Activated T-helper 17 cell treated with anti-CD3 and anti-CD28 coated beads, Interleukin-2, amount 50 U/mL, for 72 hours (primary cell): Measurements from ENCODE around the gene RDH16. TPM values are rescaled to one million over a fixed set of nuclear protein-coding genes. Genes with fewer than 3 reads are reported as not detected.
"Not testable (repeated sequence)": the region's sequence is repeated elsewhere in the genome, so short reads cannot be mapped to it uniquely, and the experiment has no call there.

ENCODE experiments used
- ATAC-seq: fragments of 150-1000 bp; cut with Tn5 transposase; replicated peaks from 2 replicates; pipeline ENCODE4 v1.10.0; 2021; ENCODE audit warnings: mild to moderate bottlenecking, moderate library complexity
- H3K27ac Mint-ChIP-seq: one replicate; pipeline ENCODE4 v1.8.0; 2022; ENCODE audit warnings: mixed read lengths
- H3K27me3 Mint-ChIP-seq: one replicate; pipeline ENCODE4 v1.8.0; 2022; ENCODE audit warnings: mixed read lengths
- H3K36me3 Mint-ChIP-seq: one replicate; pipeline ENCODE4 v1.8.0; 2022; ENCODE audit warnings: low read depth, mild to moderate bottlenecking, mixed read lengths
- H3K4me1 Mint-ChIP-seq: one replicate; pipeline ENCODE4 v1.8.0; 2022; ENCODE audit warnings: mixed read lengths
- H3K4me3 Mint-ChIP-seq: one replicate; pipeline ENCODE4 v1.8.0; 2022; ENCODE audit warnings: mild to moderate bottlenecking, mixed read lengths
- H3K9me3 Mint-ChIP-seq: one replicate; pipeline ENCODE4 v1.8.0; 2022; ENCODE audit warnings: mixed read lengths
- total RNA-seq, 2 donors: library from RNA; stranded (reverse); gene quantifications; one replicate each; pipeline ENCODE4 v1.2.3, GENCODE V29; 2022

Gene RDH16
- total RNA-seq, 2 donors from 2014 or later: 0.11 to 0.69 TPM

DNA sequence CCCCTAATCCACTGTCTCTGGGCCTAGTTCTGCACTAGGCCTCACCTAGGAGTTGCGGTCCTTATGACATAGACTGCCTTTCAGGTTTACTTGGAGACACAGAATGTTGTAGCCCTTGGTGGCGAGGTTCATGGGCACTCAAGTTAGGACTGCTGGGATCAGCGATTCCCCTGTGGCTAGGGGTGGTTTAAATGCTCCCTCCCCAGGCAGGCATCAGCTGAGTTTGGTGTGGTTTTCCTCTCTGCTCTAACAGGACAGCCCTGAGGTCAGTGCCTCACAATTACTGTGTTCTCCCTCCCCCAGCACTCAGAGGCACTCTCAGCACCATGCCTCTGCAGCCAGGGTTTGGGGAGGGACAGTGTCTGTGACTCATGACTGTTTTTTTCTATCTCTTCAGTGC lies 22.2 kb upstream of the RDH16 start:
- Mint-ChIP-seq H3K4me3 (no peak overlapping the region), H3K27me3 (no peaks in the 10 kb centered on the region), H3K36me3 (no peaks in the 10 kb centered on the region), H3K4me1 (no peaks in the 10 kb centered on the region), H3K9me3 (no peaks in the 10 kb centered on the region), H3K27ac (no peak overlapping the region)
- no peak for ATAC-seq

DNA sequence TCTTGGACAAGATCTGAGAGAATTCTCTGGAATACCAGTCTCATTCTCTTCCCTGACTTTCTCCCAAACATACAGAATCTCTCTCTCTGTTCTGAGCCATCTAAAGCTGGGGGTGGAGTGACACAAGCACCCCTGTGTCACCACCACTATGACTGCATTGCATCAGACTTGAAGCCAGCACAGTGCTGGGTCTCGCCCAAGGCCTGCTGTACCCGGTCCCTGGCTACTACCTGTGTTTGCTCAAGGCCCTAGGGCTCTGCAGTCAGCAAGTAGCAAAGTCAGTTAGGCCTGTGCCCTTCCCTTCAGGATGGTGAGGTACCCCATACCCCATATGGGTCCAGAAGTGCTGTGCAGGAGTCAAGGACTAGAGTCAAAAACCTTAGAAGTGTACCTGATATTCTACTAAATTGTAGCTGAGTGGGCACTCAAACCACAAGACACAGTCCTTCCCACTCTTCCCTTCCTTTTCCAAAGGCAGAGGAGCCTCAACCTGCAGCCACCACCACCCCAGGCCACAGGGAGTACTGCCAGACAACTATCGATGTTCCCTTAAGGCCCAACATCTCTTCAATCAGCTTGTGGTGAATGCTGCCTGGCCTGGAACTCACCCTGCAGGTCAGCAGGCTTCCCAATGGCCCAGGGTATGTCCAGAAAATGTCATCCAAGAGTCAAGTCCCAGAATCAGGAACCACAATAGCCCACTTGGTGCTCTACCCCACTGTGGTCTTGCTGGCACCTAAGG lies 21.2 kb upstream of the RDH16 start:
- Mint-ChIP-seq H3K27me3 (no peaks in the 10 kb centered on the region), H3K36me3 (no peaks in the 10 kb centered on the region), H3K4me3 (no peak overlapping the region), H3K4me1 (no peaks in the 10 kb centered on the region), H3K9me3 (no peaks in the 10 kb centered on the region), H3K27ac (no peak overlapping the region)
- no peak for ATAC-seq

GRCh38 chr12:56977361-56977760 lies 20.0 kb upstream of the RDH16 start:
- not testable (repeated sequence) for H3K9me3 Mint-ChIP-seq, H3K27ac Mint-ChIP-seq, H3K36me3 Mint-ChIP-seq, ATAC-seq, H3K4me1 Mint-ChIP-seq, H3K27me3 Mint-ChIP-seq, H3K4me3 Mint-ChIP-seq

GRCh38 chr12:56974224-56974623 lies 16.8 kb upstream of the RDH16 start:
- H3K27me3 Mint-ChIP-seq, ATAC-seq, H3K27ac Mint-ChIP-seq, H3K9me3 Mint-ChIP-seq, H3K4me1 Mint-ChIP-seq, H3K36me3 Mint-ChIP-seq, H3K4me3 Mint-ChIP-seq: not testable (repeated sequence)

DNA sequence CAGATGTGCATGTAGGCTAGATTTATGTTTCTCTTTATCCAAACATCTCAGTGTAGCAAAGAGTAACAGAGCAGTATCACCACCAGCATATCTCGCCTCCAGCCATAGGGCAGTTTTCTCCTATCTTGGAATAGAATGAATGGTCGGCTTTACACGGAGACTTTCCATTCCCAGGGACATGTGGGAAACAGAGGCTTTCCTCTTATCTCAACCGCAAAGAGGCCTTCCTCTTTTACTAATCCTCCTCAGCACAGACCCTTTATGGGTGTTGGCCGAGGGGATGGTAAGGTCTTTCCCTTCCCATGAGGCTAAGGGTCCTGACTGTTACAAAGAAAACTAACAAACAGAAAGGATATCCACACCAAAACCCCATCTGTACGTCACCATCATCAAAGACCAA lies 11.5 kb upstream of the RDH16 start:
- not testable (repeated sequence) for H3K4me3 Mint-ChIP-seq, H3K36me3 Mint-ChIP-seq, ATAC-seq, H3K27me3 Mint-ChIP-seq, H3K4me1 Mint-ChIP-seq, H3K27ac Mint-ChIP-seq, H3K9me3 Mint-ChIP-seq

GRCh38 chr12:56965997-56966642 lies 8.7 kb upstream of the RDH16 start:
- not testable (repeated sequence) for ATAC-seq, H3K27me3 Mint-ChIP-seq, H3K4me3 Mint-ChIP-seq, H3K36me3 Mint-ChIP-seq, H3K4me1 Mint-ChIP-seq, H3K27ac Mint-ChIP-seq, H3K9me3 Mint-ChIP-seq

DNA sequence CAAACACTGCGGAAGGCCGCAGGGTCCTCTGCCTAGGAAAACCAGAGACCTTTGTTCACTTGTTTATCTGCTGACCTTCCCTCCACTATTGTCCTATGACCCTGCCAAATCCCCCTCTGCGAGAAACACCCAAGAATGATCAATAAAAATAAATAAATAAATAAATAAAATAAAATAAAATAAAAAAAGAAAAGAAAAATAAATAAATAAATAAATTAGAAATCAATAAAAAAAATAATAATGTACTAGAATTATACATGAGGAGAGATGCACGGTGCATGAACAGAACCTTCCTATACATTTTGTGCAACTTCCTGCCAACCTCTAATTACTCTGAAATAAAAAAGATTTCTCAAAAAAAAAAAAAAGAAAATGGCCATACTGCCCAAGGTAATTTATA lies 7.7 kb upstream of the RDH16 start:
- not testable (repeated sequence) for H3K9me3 Mint-ChIP-seq, H3K36me3 Mint-ChIP-seq, ATAC-seq, H3K27ac Mint-ChIP-seq, H3K27me3 Mint-ChIP-seq, H3K4me1 Mint-ChIP-seq, H3K4me3 Mint-ChIP-seq

DNA sequence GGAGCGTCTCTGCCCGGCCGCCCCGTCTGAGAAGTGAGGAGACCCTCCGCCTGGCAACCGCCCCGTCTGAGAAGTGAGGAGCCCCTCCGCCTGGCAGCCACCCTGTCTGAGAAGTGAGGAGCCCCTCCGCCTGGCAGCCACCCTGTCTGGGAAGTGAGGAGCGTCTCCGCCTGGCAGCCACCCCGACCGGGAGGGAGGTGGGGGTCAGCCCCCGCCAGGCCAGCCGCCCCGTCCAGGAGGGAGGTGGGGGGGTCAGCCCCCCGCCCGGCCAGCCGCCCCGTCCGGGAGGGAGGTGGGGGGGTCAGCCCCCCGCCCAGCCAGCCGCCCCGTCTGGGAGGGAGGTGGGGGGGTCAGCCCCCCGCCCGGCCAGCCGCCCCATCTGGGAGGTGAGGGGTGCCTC lies 6.1 kb upstream of the RDH16 start:
- H3K27me3 Mint-ChIP-seq, H3K27ac Mint-ChIP-seq, H3K4me3 Mint-ChIP-seq, H3K9me3 Mint-ChIP-seq, ATAC-seq, H3K4me1 Mint-ChIP-seq, H3K36me3 Mint-ChIP-seq: not testable (repeated sequence)

GRCh38 chr12:56962247-56962646 lies 4.8 kb upstream of the RDH16 start:
- H3K4me3 Mint-ChIP-seq, ATAC-seq, H3K4me1 Mint-ChIP-seq, H3K36me3 Mint-ChIP-seq, H3K27ac Mint-ChIP-seq, H3K9me3 Mint-ChIP-seq: not testable (repeated sequence)
- peaks cover 10% of the 10 kb centered on the region for H3K27me3 Mint-ChIP-seq

GRCh38 chr12:56958422-56958821 lies 1.0 kb upstream of the RDH16 start:
- Mint-ChIP-seq H3K27me3 (peaks cover 10% of the 10 kb centered on the region), H3K4me3 (no peak overlapping the region), H3K27ac (no peak overlapping the region), H3K9me3 (peaks cover 4% of the 10 kb centered on the region), H3K36me3 (no peaks in the 10 kb centered on the region), H3K4me1 (no peaks in the 10 kb centered on the region)
- no peak for ATAC-seq

- H3K27ac Mint-ChIP-seq: no peak overlapping the region
- H3K9me3 Mint-ChIP-seq: peaks cover 4% of the 10 kb centered on the region
- H3K4me3 Mint-ChIP-seq: no peak overlapping the region
- no peaks in the 10 kb centered on the region for H3K36me3 Mint-ChIP-seq
- peaks cover 5% of the 10 kb centered on the region for H3K27me3 Mint-ChIP-seq
- H3K4me1 Mint-ChIP-seq: no peaks in the 10 kb centered on the region
- ATAC-seq: no peak
These were observed 1.7 kb downstream of the RDH16 start for GRCh38 chr12:56955631-56956256.

DNA sequence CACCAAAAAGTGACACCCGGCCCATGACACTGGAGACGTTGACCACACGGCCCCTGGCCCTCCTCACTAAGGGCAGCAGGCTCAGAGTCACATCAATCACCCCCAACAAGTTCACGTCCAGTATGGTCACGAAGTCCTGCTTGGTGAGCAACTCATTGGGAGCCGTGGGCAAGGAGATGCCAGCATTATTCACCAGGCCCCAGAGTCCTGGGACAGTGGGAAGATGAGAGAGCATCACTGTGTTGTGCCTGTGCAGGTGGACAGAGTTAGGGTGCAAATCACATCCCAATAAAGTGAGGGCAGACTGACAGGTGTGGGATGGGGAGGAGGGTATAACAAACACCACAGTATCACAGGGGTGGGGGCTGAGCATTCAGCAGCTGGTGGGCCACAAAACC lies 2.5 kb downstream of the RDH16 start:
- Mint-ChIP-seq H3K27me3 (peaks cover 5% of the 10 kb centered on the region), H3K4me3 (no peak overlapping the region), H3K9me3 (peaks cover 4% of the 10 kb centered on the region), H3K4me1 (no peaks in the 10 kb centered on the region), H3K27ac (no peak overlapping the region), H3K36me3 (no peaks in the 10 kb centered on the region)
- no peak for ATAC-seq

GRCh38 chr12:56954057-56954957 lies 3.1 kb downstream of the RDH16 start:
- H3K4me3 Mint-ChIP-seq: no peak overlapping the region
- no peak overlapping the region for H3K27ac Mint-ChIP-seq
- H3K9me3 Mint-ChIP-seq: peaks cover 4% of the 10 kb centered on the region
- H3K4me1 Mint-ChIP-seq: no peaks in the 10 kb centered on the region
- H3K27me3 Mint-ChIP-seq: peaks cover 5% of the 10 kb centered on the region
- no peak for ATAC-seq
- H3K36me3 Mint-ChIP-seq: no peaks in the 10 kb centered on the region

- Mint-ChIP-seq H3K27ac (no peak overlapping the region), H3K4me1 (no peaks in the 10 kb centered on the region), H3K4me3 (no peak overlapping the region), H3K36me3 (no peaks in the 10 kb centered on the region), H3K27me3 (peaks cover 5% of the 10 kb centered on the region), H3K9me3 (peaks cover 4% of the 10 kb centered on the region)
- ATAC-seq: no peak
These were observed 4.1 kb downstream of the RDH16 start for GRCh38 chr12:56953314-56953713.
